GM23338 (cell line): ENCODE data around the gene TRAPPC2B. TPM values are rescaled to one million over a fixed set of nuclear protein-coding genes. Genes with fewer than 3 reads are reported as not detected.

Source experiments
- ATAC-seq: fragments of 200-7000 bp; cut with Tn5 transposase; 3 replicates; pipeline ENCODE4 v1.9.1; 2020
- DNase-seq: peaks from one replicate; pipeline ENCODE4 v3.0.0-alpha.2; 2015; ENCODE audit warnings: low spot score
- H2AFZ ChIP-seq: fragments of 200-600 bp; sonication (generic); 2 replicates; pipeline ENCODE4 v1.8.0; 2016; ENCODE audit warnings: antibody characterized with exemption, mild to moderate bottlenecking, moderate library complexity
- H3F3A ChIP-seq: fragments of 200-600 bp; sonication (generic); replicated peaks from 2 replicates; pipeline ENCODE4 v1.8.0; 2017; ENCODE audit warnings: antibody characterized with exemption, mixed run types, low read depth
- H3K27ac ChIP-seq: fragments of 200-600 bp; sonication (generic); 2 replicates; pipeline ENCODE4 v1.6.1; 2016; ENCODE audit warnings: low read depth
- H3K27me3 ChIP-seq: fragments of 200-600 bp; sonication (generic); 2 replicates; pipeline ENCODE4 v1.8.0; 2016; ENCODE audit warnings: mild to moderate bottlenecking, mixed run types, moderate library complexity; ENCODE audit not compliant: insufficient read depth
- H3K36me3 ChIP-seq: fragments of 200-600 bp; sonication (generic); 2 replicates; pipeline ENCODE4 v1.8.0; 2016; ENCODE audit warnings: mild to moderate bottlenecking; ENCODE audit not compliant: insufficient read depth
- H3K4me1 ChIP-seq: fragments of 200-600 bp; sonication (generic); 2 replicates; pipeline ENCODE4 v1.8.0; 2016; ENCODE audit warnings: mild to moderate bottlenecking, moderate library complexity; ENCODE audit not compliant: insufficient read depth
- H3K4me2 ChIP-seq: fragments of 200-600 bp; sonication (generic); 2 replicates; pipeline ENCODE4 v1.7.1; 2017; ENCODE audit warnings: mixed run types
- H3K4me3 ChIP-seq: fragments of 200-600 bp; sonication (generic); 2 replicates; pipeline ENCODE4 v1.6.1; 2016; ENCODE audit warnings: mixed run types
- H3K79me2 ChIP-seq: fragments of 200-600 bp; sonication (generic); replicated peaks from 2 replicates; pipeline ENCODE4 v1.8.0; 2017; ENCODE audit warnings: mild to moderate bottlenecking; ENCODE audit not compliant: insufficient read depth
- H3K9me2 ChIP-seq: fragments of 200-600 bp; sonication (generic); 2 replicates; pipeline ENCODE4 v1.8.0; 2017; ENCODE audit not compliant: insufficient read depth
- H4K20me1 ChIP-seq: fragments of 200-600 bp; sonication (generic); replicated peaks from 2 replicates; pipeline ENCODE4 v1.8.0; 2017; ENCODE audit warnings: mild to moderate bottlenecking; ENCODE audit not compliant: insufficient read depth
- H3K27ac Mint-ChIP-seq: 2 replicates; pipeline ENCODE4 v1.8.0; 2020; ENCODE audit warnings: inconsistent platforms, mild to moderate bottlenecking, moderate library complexity, mixed read lengths
- H3K27me3 Mint-ChIP-seq: 3 replicates; pipeline ENCODE4 v1.8.0; 2022; ENCODE audit warnings: low read depth, mild to moderate bottlenecking, moderate library complexity, mixed read lengths, inconsistent platforms; ENCODE audit not compliant: insufficient read depth, poor library complexity
- H3K36me3 Mint-ChIP-seq: 3 replicates; pipeline ENCODE4 v1.8.0; 2021; ENCODE audit warnings: low read depth, mild to moderate bottlenecking, inconsistent platforms, moderate library complexity, mixed read lengths
- H3K4me1 Mint-ChIP-seq: 3 replicates; pipeline ENCODE4 v1.8.0; 2020; ENCODE audit warnings: mild to moderate bottlenecking, inconsistent platforms, mixed read lengths
- H3K4me3 Mint-ChIP-seq: 3 replicates; pipeline ENCODE4 v1.8.0; 2021; ENCODE audit warnings: moderate library complexity, mild to moderate bottlenecking, inconsistent platforms, mixed read lengths
- H3K9me3 Mint-ChIP-seq: 3 replicates; pipeline ENCODE4 v1.8.0; 2020; ENCODE audit warnings: moderate library complexity, mild to moderate bottlenecking, inconsistent platforms, mixed read lengths
- CREB1 ChIP-seq: fragments of 250-450 bp; sonication (Bioruptor Pico); IDR thresholded peaks from 2 replicates; pipeline ENCODE4 v1.5.0; 2020; ENCODE audit warnings: low read depth, mild to moderate bottlenecking, moderate library complexity
- CTCF ChIP-seq, 2 experiments: fragments of 200-600 bp in 1 of 2; sonication (generic) in 1 of 2; conservative IDR thresholded peaks; 2 replicates each; pipeline versions ENCODE4 v1.5.1 to v1.6.1; 2016 to 2017; ENCODE audit warnings: antibody characterized with exemption in 2 of 2, low read depth in 2 of 2, mild to moderate bottlenecking in 2 of 2, moderate library complexity in 1 of 2
- ETS1 ChIP-seq: IDR thresholded peaks from 2 replicates; pipeline ENCODE4 v1.6.1; 2016; ENCODE audit warnings: antibody characterized with exemption
- EZH2 ChIP-seq: fragments of 200-600 bp; sonication (generic); IDR thresholded peaks from one replicate; pipeline ENCODE4 v1.8.0; 2017; ENCODE audit warnings: antibody characterized with exemption, mild to moderate bottlenecking, low read depth; ENCODE audit not compliant: unreplicated experiment
- EZH2phosphoT487 ChIP-seq: fragments of 200-600 bp; sonication (generic); IDR thresholded peaks from one replicate; pipeline ENCODE4 v1.8.1; 2018; ENCODE audit warnings: antibody characterized with exemption; ENCODE audit not compliant: unreplicated experiment
- JUNB ChIP-seq: IDR thresholded peaks from one replicate; pipeline ENCODE4 v1.6.1; 2016; ENCODE audit warnings: antibody characterized with exemption; ENCODE audit not compliant: unreplicated experiment
- NANOG ChIP-seq: IDR thresholded peaks from 2 replicates; pipeline ENCODE4 v1.6.1; 2016; ENCODE audit warnings: antibody characterized with exemption, borderline replicate concordance
- POLR2AphosphoS5 ChIP-seq: IDR thresholded peaks from 2 replicates; pipeline ENCODE4 v1.6.1; 2016; ENCODE audit warnings: antibody characterized with exemption, low read depth
- REST ChIP-seq: IDR thresholded peaks from one replicate; pipeline ENCODE4 v1.6.1; 2018; ENCODE audit warnings: antibody characterized with exemption; ENCODE audit not compliant: unreplicated experiment
- STAT1 ChIP-seq: IDR thresholded peaks from one replicate; pipeline ENCODE4 v1.6.1; 2016; ENCODE audit warnings: antibody characterized with exemption; ENCODE audit not compliant: unreplicated experiment
- ZNF114 ChIP-seq: fragments of 250-450 bp; sonication (Bioruptor Pico); IDR thresholded peaks from 2 replicates; pipeline ENCODE4 v1.5.0; 2020; ENCODE audit warnings: mild to moderate bottlenecking, moderate library complexity
- ZNF331 ChIP-seq: fragments of 250-450 bp; sonication (Bioruptor Pico); IDR thresholded peaks from 2 replicates; pipeline ENCODE4 v1.5.0; 2020; ENCODE audit warnings: low read depth, mild to moderate bottlenecking, moderate library complexity
- ZNF462 ChIP-seq: fragments of 250-450 bp; sonication (Bioruptor Pico); IDR thresholded peaks from 2 replicates; pipeline ENCODE4 v1.5.0; 2020; ENCODE audit warnings: mild to moderate bottlenecking, moderate library complexity
- polyA plus RNA-seq: library from polyadenylated mRNA; unstranded; fragments of >200 nt; fragmentation: Nextera tagmentation; extraction: Ambion mirVana; gene quantifications from 2 replicates; pipeline ENCODE4 v1.2.1, GENCODE V29; 2016
- total RNA-seq: library from RNA; depleted of rRNA; stranded (reverse); fragments of >200 nt; shearing (Covaris generic); gene quantifications from 2 replicates; pipeline ENCODE4 v1.2.3, GENCODE V29; 2014

The TRAPPC2B gene
- total and polyA plus RNA-seq, 2 experiments from 2014 or later = 17.1 to 55.2 TPM

- H2AFZ ChIP-seq = no peak overlapping the region
- H3K4me2 ChIP-seq = no peak overlapping the region
- no peak for DNase-seq
- H3K4me1 Mint-ChIP-seq = no peaks in the 10 kb centered on the region
- H3K4me3 ChIP-seq = no peak overlapping the region
- H3K79me2 ChIP-seq = no peaks in the 10 kb centered on the region
- no peak overlapping the region for H3K4me3 Mint-ChIP-seq
- peaks cover 3% of the 10 kb centered on the region; the same call in 1 of the 2 replicates for H3K9me2 ChIP-seq
- H3K9me3 Mint-ChIP-seq = peaks cover 26% of the 10 kb centered on the region
- no peak overlapping the region for H3K27ac ChIP-seq
- TF ChIP-seq ZNF462 (CRISPR knock-in tag) (no peak), ETS1 (no peak), EZH2 (no peak), NANOG (no peak), CREB1 (CRISPR knock-in tag) (no peak), CTCF (conservative IDR thresholded peaks at IDR 0.05; ENCODE audit: low read depth in 2 of 2) (no peak), EZH2phosphoT487 (no peak), POLR2AphosphoS5 (no peak), REST (no peak), ZNF114 (CRISPR knock-in tag) (no peak), JUNB (no peak), ZNF331 (no peak), STAT1 (no peak)
- no peak for ATAC-seq
- H3K27me3 Mint-ChIP-seq = peaks cover 4% of the 10 kb centered on the region
- H4K20me1 ChIP-seq = no peaks in the 10 kb centered on the region
- no peaks in the 10 kb centered on the region for H3K36me3 ChIP-seq
- no peaks in the 10 kb centered on the region for H3K27me3 ChIP-seq
- H3F3A ChIP-seq = no peaks in the 10 kb centered on the region
- no peak overlapping the region for H3K27ac Mint-ChIP-seq
- no peaks in the 10 kb centered on the region for H3K4me1 ChIP-seq
- peaks cover 38% of the 10 kb centered on the region for H3K36me3 Mint-ChIP-seq
Observed at GRCh38 chr19:57380923-57381322, 17.6 kb downstream of the TRAPPC2B start.
